Natural killer cell (primary cell): ENCODE measurements around the gene GIT2. TPM values are rescaled to one million over a fixed set of nuclear protein-coding genes. Genes with fewer than 3 reads are reported as not detected.

Experiments used
- ATAC-seq, 3 donors: fragments of 150-1000 bp in 2 of 3; fragments of 200-7000 bp in 1 of 3; cut with Tn5 transposase; 1 replicate in 1 of 3; 2 replicates in 2 of 3; pipeline ENCODE4 v1.10.0; 2021; ENCODE audit warnings: mild to moderate bottlenecking in 2 of 3, moderate library complexity in 2 of 3
- DNase-seq, 2 donors: peaks; one replicate each; pipeline versions ENCODE4 v3.0.0 to v3.0.0-alpha.2; 2013 to 2021; ENCODE audit warnings: mixed read lengths in 1 of 2
- H3K27ac ChIP-seq: one replicate; pipeline ENCODE4 v1.5.1; 2013; ENCODE audit warnings: mild to moderate bottlenecking, low read length
- H3K27me3 ChIP-seq: one replicate; pipeline ENCODE4 v1.6.1; 2013; ENCODE audit warnings: low read length; ENCODE audit not compliant: control insufficient read depth, insufficient read depth
- H3K36me3 ChIP-seq: one replicate; pipeline ENCODE4 v1.6.1; 2013; ENCODE audit warnings: low read length; ENCODE audit not compliant: control insufficient read depth, insufficient read depth
- H3K4me1 ChIP-seq: one replicate; pipeline ENCODE4 v1.6.1; 2013; ENCODE audit warnings: low read length; ENCODE audit not compliant: control insufficient read depth, insufficient read depth
- H3K4me3 ChIP-seq: one replicate; pipeline ENCODE4 v1.5.1; 2013; ENCODE audit warnings: low read length
- H3K9me3 ChIP-seq: one replicate; pipeline ENCODE4 v1.6.1; 2013; ENCODE audit warnings: low read length; ENCODE audit not compliant: control insufficient read depth, insufficient read depth
- H3K27ac Mint-ChIP-seq, 2 donors: one replicate each; pipeline ENCODE4 v1.8.0; 2022; ENCODE audit warnings: mild to moderate bottlenecking in 2 of 2, mixed read lengths in 2 of 2, moderate library complexity in 1 of 2
- H3K27me3 Mint-ChIP-seq, 2 donors: one replicate each; pipeline ENCODE4 v1.8.0; 2022; ENCODE audit warnings: low read depth in 2 of 2, mixed read lengths in 2 of 2
- H3K36me3 Mint-ChIP-seq: one replicate; pipeline ENCODE4 v1.8.0; 2022; ENCODE audit warnings: mixed read lengths
- H3K4me1 Mint-ChIP-seq, 2 donors: one replicate each; pipeline ENCODE4 v1.8.0; 2022; ENCODE audit warnings: mixed read lengths in 2 of 2
- H3K4me3 Mint-ChIP-seq: one replicate; pipeline ENCODE4 v1.8.0; 2022; ENCODE audit warnings: mild to moderate bottlenecking, moderate library complexity, mixed read lengths
- H3K9me3 Mint-ChIP-seq, 2 donors: one replicate each; pipeline ENCODE4 v1.8.0; 2022; ENCODE audit warnings: mixed read lengths in 2 of 2
- CTCF ChIP-seq: fragments of 200-600 bp; IDR thresholded peaks from one replicate; pipeline ENCODE4 v1.8.0; 2022; ENCODE audit warnings: antibody characterized with exemption
- WGBS: methylation state at CpG from one replicate; pipeline ENCODE4 v1.1.7; 2013; ENCODE audit warnings: missing lambda C conversion rate; ENCODE audit not compliant: insufficient coverage; 5-methylcytosine and 5-hydroxymethylcytosine counted together
- intact Hi-C: fragments of 100-400 bp; cut with micrococcal nuclease; formaldehyde crosslinking; loops from one replicate; pipeline ENCODE4 v1.14.2; 2022
- total RNA-seq, 4 donors: library from RNA; stranded (reverse); fragments of 120-200 nt in 1 of 4; gene quantifications; one replicate each; pipeline versions ENCODE4 v1.2.3 to v1.2.4, GENCODE V29; 2013 to 2022

The GIT2 gene
- total RNA-seq, 3 donors from 2014 or later (not counting 1 experiment from before 2014, with no cell fraction given): 98.8 to 118 (median 117) TPM

- DNase-seq: no peak
- no peak for TF ChIP-seq CTCF
- H3K36me3 ChIP-seq: peaks cover 72% of the 10 kb centered on the region
- H3K27me3 ChIP-seq: no peaks in the 10 kb centered on the region
- no peak overlapping the region for H3K4me3 Mint-ChIP-seq
- H3K36me3 Mint-ChIP-seq: peaks cover 10% of the 10 kb centered on the region
- no peak overlapping the region for H3K4me3 ChIP-seq
- WGBS: 91% methylated on average over 2 of the region's 2 CpGs
- H3K9me3 Mint-ChIP-seq: no peaks in the 10 kb centered on the region
- no peaks in the 10 kb centered on the region for H3K4me1 ChIP-seq
- no peaks in the 10 kb centered on the region for H3K9me3 ChIP-seq
- intact Hi-C loops: no loop called here
- ATAC-seq: no peak
- no peak overlapping the region for H3K27ac Mint-ChIP-seq
- H3K4me1 Mint-ChIP-seq: no peaks in the 10 kb centered on the region
- no peak overlapping the region for H3K27ac ChIP-seq
- H3K27me3 Mint-ChIP-seq: no peaks in the 10 kb centered on the region
These were observed 33.2 kb upstream of the GIT2 start for GRCh38 chr12:110029290-110029815.

- TF ChIP-seq CTCF: no peak
- intact Hi-C loops: no loop called here
- Mint-ChIP-seq H3K27ac (no peak overlapping the region), H3K9me3 (no peaks in the 10 kb centered on the region), H3K36me3 (peaks cover 10% of the 10 kb centered on the region), H3K4me3 (no peak overlapping the region), H3K4me1 (no peaks in the 10 kb centered on the region), H3K27me3 (no peaks in the 10 kb centered on the region)
- no peak overlapping the region for H3K27ac ChIP-seq
- no peaks in the 10 kb centered on the region for H3K4me1 ChIP-seq
- no peaks in the 10 kb centered on the region for H3K27me3 ChIP-seq
- 94% methylated on average over 6 of the region's 6 CpGs for WGBS
- ATAC-seq: no peak
- no peaks in the 10 kb centered on the region for H3K9me3 ChIP-seq
- DNase-seq: no peak
- H3K4me3 ChIP-seq: no peak overlapping the region
- H3K36me3 ChIP-seq: peaks cover 71% of the 10 kb centered on the region
These were observed 32.2 kb upstream of the GIT2 start for GRCh38 chr12:110028323-110028722.

- 72% methylated on average over 2 of the region's 2 CpGs for WGBS
- TF ChIP-seq CTCF: no peak
- Mint-ChIP-seq H3K27ac (no peak overlapping the region), H3K27me3 (no peaks in the 10 kb centered on the region), H3K4me1 (no peaks in the 10 kb centered on the region), H3K36me3 (peaks cover 18% of the 10 kb centered on the region), H3K4me3 (no peak overlapping the region), H3K9me3 (no peaks in the 10 kb centered on the region)
- Histone ChIP-seq H3K36me3 (peaks cover 82% of the 10 kb centered on the region), H3K27ac (no peak overlapping the region), H3K9me3 (no peaks in the 10 kb centered on the region), H3K4me3 (no peak overlapping the region), H3K4me1 (no peaks in the 10 kb centered on the region), H3K27me3 (no peaks in the 10 kb centered on the region)
- DNase-seq (no peak), ATAC-seq (no peak)
- intact Hi-C loops: no loop called here
These were observed 27.9 kb upstream of the GIT2 start for GRCh38 chr12:110024051-110024450.
